HepG2 (cell line): ENCODE measurements around the gene INHBE. TPM values are rescaled to one million over a fixed set of nuclear protein-coding genes. Genes with fewer than 3 reads are reported as not detected.
A peak's percentile ranks its signal among the peaks of the same experiment; 100 is the strongest.

Experiments used
- CENPX ChIP-seq: sonication (generic); formaldehyde crosslinking; IDR thresholded peaks from 2 replicates; pipeline ENCODE4 v1.9.0; 2021; ENCODE audit warnings: mild to moderate bottlenecking, missing genetic modification reagents, moderate library complexity
- GPN1 ChIP-seq: sonication (generic); formaldehyde crosslinking; IDR thresholded peaks from 2 replicates; pipeline ENCODE4 v1.5.1; 2020; ENCODE audit warnings: missing genetic modification reagents, borderline replicate concordance
- GTF3A ChIP-seq: sonication (generic); formaldehyde crosslinking; conservative IDR thresholded peaks from 2 replicates; pipeline ENCODE4 v1.4.0; 2020; ENCODE audit warnings: mild to moderate bottlenecking, missing genetic modification reagents
- RFX3 ChIP-seq: IDR thresholded peaks from 2 replicates; pipeline ENCODE4 v1.6.1; 2016; ENCODE audit warnings: missing biosample characterization, missing genetic modification reagents
- SP5 ChIP-seq: IDR thresholded peaks from 2 replicates; pipeline ENCODE4 v1.6.1; 2016; ENCODE audit warnings: low read depth, borderline replicate concordance
- SSRP1 ChIP-seq: IDR thresholded peaks from 2 replicates; pipeline ENCODE4 v1.6.1; 2016; ENCODE audit warnings: control low read depth
- TCF7L2 ChIP-seq: IDR thresholded peaks from 2 replicates; pipeline ENCODE4 v1.6.1; 2011; ENCODE audit warnings: mild to moderate bottlenecking, low read depth, low read length, moderate library complexity
- ZKSCAN1 ChIP-seq: fragments of 150-350 bp; IDR thresholded peaks from 2 replicates; pipeline ENCODE4 v1.6.1; 2014; ENCODE audit warnings: low read length
- ZNF746 ChIP-seq: sonication (generic); formaldehyde crosslinking; IDR thresholded peaks from 2 replicates; pipeline ENCODE4 v1.8.0; 2022; ENCODE audit warnings: mild to moderate bottlenecking, missing genetic modification reagents
- polyA plus RNA-seq, 8 experiments: library from polyadenylated mRNA; depleted of rRNA in 3 of 8; stranded (reverse) in 7 of 8; unstranded in 1 of 8; fragments of >200 nt; fragmentation: Illumina TruSeq in 4 of 8; extraction: Trizol in 4 of 8; gene quantifications; 2 replicates each; pipeline versions ENCODE4 v1.2.1 to v1.2.3, GENCODE V29; 2011 to 2016; ENCODE audit warnings: low read depth in 4 of 8, missing spikeins in 1 of 8, mixed read lengths in 1 of 8; ENCODE audit not compliant: insufficient read depth in 1 of 8
- total RNA-seq, 5 experiments: library from RNA; depleted of rRNA; stranded (reverse); fragments of >200 nt; fragmentation: Illumina TruSeq; extraction: Trizol; gene quantifications; 2 replicates each; pipeline ENCODE4 v1.2.3, GENCODE V29; 2016; ENCODE audit warnings: low read depth in 1 of 5
- TF ChIP-seq, protein P1 (sequence below): sonication (generic); formaldehyde crosslinking; IDR thresholded peaks from 2 replicates; pipeline ENCODE4 v1.5.0; 2020; ENCODE audit warnings: missing genetic modification reagents
- TF ChIP-seq, protein P2 (sequence below): sonication (generic); formaldehyde crosslinking; IDR thresholded peaks from 2 replicates; pipeline ENCODE4 v1.8.0; 2022; ENCODE audit warnings: mild to moderate bottlenecking, missing genetic modification reagents, moderate library complexity
- TF ChIP-seq, protein P3 (sequence below): sonication (generic); formaldehyde crosslinking; IDR thresholded peaks from 2 replicates; pipeline ENCODE4 v1.5.1; 2020; ENCODE audit warnings: mild to moderate bottlenecking, missing genetic modification reagents
- TF ChIP-seq, protein P4 (sequence below): sonication (generic); formaldehyde crosslinking; conservative IDR thresholded peaks from 2 replicates; pipeline ENCODE4 v1.4.0; 2020; ENCODE audit warnings: mild to moderate bottlenecking, missing genetic modification reagents, moderate library complexity
- TF ChIP-seq, protein P5 (sequence below): sonication (generic); formaldehyde crosslinking; IDR thresholded peaks from 2 replicates; pipeline ENCODE4 v1.9.0; 2021; ENCODE audit warnings: mild to moderate bottlenecking, missing genetic modification reagents

INHBE gene
- total and polyA plus RNA-seq, 2 of the 13 experiments (the other 11 are each of a cell fraction or from before 2014, with no cell fraction given), result 17.0 to 32.0 TPM

DNA sequence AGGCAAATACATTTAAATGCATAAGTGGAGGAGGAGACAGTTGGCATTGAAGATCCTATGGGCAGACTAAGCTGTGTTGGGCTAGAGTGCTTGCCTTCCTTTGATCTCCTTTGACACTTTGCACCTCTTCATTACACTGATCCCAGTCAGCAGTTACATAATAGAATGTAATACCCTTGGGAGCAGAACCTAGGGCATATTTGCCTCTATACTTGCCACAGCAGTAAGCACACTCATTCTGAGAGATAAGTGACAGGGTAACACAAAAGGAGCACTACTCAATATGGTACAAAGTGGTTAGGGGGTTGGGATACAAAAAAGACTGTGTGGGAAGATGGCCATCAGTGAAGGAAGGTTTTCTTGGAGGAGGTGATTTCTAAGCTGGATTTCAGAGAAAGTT is 41.7 kb downstream of the INHBE start (continued):
- TF ChIP-seq, protein P1, sequence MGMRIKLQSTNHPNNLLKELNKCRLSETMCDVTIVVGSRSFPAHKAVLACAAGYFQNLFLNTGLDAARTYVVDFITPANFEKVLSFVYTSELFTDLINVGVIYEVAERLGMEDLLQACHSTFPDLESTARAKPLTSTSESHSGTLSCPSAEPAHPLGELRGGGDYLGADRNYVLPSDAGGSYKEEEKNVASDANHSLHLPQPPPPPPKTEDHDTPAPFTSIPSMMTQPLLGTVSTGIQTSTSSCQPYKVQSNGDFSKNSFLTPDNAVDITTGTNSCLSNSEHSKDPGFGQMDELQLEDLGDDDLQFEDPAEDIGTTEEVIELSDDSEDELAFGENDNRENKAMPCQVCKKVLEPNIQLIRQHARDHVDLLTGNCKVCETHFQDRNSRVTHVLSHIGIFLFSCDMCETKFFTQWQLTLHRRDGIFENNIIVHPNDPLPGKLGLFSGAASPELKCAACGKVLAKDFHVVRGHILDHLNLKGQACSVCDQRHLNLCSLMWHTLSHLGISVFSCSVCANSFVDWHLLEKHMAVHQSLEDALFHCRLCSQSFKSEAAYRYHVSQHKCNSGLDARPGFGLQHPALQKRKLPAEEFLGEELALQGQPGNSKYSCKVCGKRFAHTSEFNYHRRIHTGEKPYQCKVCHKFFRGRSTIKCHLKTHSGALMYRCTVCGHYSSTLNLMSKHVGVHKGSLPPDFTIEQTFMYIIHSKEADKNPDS (CRISPR knock-in tag), result no peak
- TF ChIP-seq SSRP1 (CRISPR knock-in tag) (peak; percentile 28; the same call in 1 of the 2 replicates), TCF7L2 (peak; percentile 24; the same call in 1 of the 2 replicates), GTF3A (no peak), RFX3 (CRISPR knock-in tag) (no peak), ZNF746 (CRISPR knock-in tag) (no peak), CENPX (no peak), ZKSCAN1 (no peak), GPN1 (CRISPR knock-in tag) (no peak), SP5 (CRISPR knock-in tag) (no peak)
- TF ChIP-seq, protein P2, sequence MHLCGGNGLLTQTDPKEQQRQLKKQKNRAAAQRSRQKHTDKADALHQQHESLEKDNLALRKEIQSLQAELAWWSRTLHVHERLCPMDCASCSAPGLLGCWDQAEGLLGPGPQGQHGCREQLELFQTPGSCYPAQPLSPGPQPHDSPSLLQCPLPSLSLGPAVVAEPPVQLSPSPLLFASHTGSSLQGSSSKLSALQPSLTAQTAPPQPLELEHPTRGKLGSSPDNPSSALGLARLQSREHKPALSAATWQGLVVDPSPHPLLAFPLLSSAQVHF (CRISPR knock-in tag), result no peak
- TF ChIP-seq, protein P3, sequence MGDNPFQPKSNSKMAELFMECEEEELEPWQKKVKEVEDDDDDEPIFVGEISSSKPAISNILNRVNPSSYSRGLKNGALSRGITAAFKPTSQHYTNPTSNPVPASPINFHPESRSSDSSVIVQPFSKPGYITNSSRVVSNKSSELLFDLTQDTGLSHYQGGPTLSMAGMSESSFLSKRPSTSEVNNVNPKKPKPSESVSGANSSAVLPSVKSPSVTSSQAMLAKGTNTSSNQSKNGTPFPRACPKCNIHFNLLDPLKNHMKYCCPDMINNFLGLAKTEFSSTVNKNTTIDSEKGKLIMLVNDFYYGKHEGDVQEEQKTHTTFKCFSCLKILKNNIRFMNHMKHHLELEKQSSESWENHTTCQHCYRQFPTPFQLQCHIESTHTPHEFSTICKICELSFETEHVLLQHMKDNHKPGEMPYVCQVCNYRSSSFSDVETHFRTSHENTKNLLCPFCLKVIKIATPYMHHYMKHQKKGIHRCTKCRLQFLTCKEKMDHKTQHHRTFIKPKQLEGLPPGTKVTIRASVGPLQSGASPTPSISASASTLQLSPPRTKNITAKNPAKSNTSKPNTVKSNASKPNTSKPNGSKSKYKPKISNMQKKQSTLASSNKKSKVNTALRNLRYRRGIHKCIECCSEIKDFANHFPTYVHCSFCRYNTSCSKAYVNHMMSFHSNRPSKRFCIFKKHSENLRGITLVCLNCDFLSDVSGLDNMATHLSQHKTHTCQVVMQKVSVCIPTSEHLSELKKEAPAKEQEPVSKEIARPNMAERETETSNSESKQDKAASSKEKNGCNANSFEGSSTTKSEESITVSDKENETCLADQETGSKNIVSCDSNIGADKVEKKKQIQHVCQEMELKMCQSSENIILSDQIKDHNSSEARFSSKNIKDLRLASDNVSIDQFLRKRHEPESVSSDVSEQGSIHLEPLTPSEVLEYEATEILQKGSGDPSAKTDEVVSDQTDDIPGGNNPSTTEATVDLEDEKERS (CRISPR knock-in tag), result no peak
- TF ChIP-seq, protein P4, sequence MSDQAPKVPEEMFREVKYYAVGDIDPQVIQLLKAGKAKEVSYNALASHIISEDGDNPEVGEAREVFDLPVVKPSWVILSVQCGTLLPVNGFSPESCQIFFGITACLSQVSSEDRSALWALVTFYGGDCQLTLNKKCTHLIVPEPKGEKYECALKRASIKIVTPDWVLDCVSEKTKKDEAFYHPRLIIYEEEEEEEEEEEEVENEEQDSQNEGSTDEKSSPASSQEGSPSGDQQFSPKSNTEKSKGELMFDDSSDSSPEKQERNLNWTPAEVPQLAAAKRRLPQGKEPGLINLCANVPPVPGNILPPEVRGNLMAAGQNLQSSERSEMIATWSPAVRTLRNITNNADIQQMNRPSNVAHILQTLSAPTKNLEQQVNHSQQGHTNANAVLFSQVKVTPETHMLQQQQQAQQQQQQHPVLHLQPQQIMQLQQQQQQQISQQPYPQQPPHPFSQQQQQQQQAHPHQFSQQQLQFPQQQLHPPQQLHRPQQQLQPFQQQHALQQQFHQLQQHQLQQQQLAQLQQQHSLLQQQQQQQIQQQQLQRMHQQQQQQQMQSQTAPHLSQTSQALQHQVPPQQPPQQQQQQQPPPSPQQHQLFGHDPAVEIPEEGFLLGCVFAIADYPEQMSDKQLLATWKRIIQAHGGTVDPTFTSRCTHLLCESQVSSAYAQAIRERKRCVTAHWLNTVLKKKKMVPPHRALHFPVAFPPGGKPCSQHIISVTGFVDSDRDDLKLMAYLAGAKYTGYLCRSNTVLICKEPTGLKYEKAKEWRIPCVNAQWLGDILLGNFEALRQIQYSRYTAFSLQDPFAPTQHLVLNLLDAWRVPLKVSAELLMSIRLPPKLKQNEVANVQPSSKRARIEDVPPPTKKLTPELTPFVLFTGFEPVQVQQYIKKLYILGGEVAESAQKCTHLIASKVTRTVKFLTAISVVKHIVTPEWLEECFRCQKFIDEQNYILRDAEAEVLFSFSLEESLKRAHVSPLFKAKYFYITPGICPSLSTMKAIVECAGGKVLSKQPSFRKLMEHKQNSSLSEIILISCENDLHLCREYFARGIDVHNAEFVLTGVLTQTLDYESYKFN, result 0 out of 2 replicates have a peak, but pooled peaks have one; percentile 22
- TF ChIP-seq, protein P5, sequence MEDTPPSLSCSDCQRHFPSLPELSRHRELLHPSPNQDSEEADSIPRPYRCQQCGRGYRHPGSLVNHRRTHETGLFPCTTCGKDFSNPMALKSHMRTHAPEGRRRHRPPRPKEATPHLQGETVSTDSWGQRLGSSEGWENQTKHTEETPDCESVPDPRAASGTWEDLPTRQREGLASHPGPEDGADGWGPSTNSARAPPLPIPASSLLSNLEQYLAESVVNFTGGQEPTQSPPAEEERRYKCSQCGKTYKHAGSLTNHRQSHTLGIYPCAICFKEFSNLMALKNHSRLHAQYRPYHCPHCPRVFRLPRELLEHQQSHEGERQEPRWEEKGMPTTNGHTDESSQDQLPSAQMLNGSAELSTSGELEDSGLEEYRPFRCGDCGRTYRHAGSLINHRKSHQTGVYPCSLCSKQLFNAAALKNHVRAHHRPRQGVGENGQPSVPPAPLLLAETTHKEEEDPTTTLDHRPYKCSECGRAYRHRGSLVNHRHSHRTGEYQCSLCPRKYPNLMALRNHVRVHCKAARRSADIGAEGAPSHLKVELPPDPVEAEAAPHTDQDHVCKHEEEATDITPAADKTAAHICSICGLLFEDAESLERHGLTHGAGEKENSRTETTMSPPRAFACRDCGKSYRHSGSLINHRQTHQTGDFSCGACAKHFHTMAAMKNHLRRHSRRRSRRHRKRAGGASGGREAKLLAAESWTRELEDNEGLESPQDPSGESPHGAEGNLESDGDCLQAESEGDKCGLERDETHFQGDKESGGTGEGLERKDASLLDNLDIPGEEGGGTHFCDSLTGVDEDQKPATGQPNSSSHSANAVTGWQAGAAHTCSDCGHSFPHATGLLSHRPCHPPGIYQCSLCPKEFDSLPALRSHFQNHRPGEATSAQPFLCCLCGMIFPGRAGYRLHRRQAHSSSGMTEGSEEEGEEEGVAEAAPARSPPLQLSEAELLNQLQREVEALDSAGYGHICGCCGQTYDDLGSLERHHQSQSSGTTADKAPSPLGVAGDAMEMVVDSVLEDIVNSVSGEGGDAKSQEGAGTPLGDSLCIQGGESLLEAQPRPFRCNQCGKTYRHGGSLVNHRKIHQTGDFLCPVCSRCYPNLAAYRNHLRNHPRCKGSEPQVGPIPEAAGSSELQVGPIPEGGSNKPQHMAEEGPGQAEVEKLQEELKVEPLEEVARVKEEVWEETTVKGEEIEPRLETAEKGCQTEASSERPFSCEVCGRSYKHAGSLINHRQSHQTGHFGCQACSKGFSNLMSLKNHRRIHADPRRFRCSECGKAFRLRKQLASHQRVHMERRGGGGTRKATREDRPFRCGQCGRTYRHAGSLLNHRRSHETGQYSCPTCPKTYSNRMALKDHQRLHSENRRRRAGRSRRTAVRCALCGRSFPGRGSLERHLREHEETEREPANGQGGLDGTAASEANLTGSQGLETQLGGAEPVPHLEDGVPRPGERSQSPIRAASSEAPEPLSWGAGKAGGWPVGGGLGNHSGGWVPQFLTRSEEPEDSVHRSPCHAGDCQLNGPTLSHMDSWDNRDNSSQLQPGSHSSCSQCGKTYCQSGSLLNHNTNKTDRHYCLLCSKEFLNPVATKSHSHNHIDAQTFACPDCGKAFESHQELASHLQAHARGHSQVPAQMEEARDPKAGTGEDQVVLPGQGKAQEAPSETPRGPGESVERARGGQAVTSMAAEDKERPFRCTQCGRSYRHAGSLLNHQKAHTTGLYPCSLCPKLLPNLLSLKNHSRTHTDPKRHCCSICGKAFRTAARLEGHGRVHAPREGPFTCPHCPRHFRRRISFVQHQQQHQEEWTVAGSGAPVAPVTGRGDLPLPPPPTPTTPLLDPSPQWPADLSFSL (CRISPR knock-in tag), result no peak
